Measurements from ENCODE around the gene NRAP.

Gene NRAP

GRCh38 chr10:113650172-113650571, 13.7 kb downstream of the NRAP start:
- no peak overlapping the region for H3K4me3 ChIP-seq (ENCODE audit: low read length, poor library complexity, severe bottlenecking)
- no peaks in the 10 kb centered on the region for H3K9me3 ChIP-seq (ENCODE audit: insufficient read depth, low read depth, low read length)
- H2AFZ ChIP-seq (ENCODE audit: low read length): no peak overlapping the region
- no peaks in the 10 kb centered on the region for H3F3A ChIP-seq (ENCODE audit: low read depth)
- no peak overlapping the region for H3K4me2 ChIP-seq (ENCODE audit: low read depth, low read length, poor library complexity, severe bottlenecking)
- no peaks in the 10 kb centered on the region for H3K4me1 ChIP-seq (ENCODE audit: insufficient read depth, low read length, poor library complexity, severe bottlenecking)
- TF ChIP-seq EZH2phosphoT487 (IDR thresholded peaks at IDR 0.05; ENCODE audit: borderline replicate concordance) (no peak), CTCF (conservative IDR thresholded peaks at IDR 0.05; ENCODE audit: low read length) (no peak)
- H3K27me3 ChIP-seq (ENCODE audit: insufficient read depth, low read length, poor library complexity, severe bottlenecking): peaks cover 10% of the 10 kb centered on the region
- H3K9ac ChIP-seq (ENCODE audit: low read depth, low read length, poor library complexity, severe bottlenecking): no peak overlapping the region
- no peaks in the 10 kb centered on the region for H3K36me3 ChIP-seq (ENCODE audit: insufficient read depth, low read length)
- H4K20me1 ChIP-seq (ENCODE audit: insufficient read depth, low read length, poor library complexity, severe bottlenecking): no peaks in the 10 kb centered on the region
- H3K79me2 ChIP-seq (ENCODE audit: insufficient read depth, low read length): no peaks in the 10 kb centered on the region
- no peaks in the 10 kb centered on the region for H3K9me2 ChIP-seq (replicated peaks; ENCODE audit: low read depth, low read length)

GRCh38 chr10:113648478-113648877, 15.4 kb downstream of the NRAP start:
- no peaks in the 10 kb centered on the region for H3K9me3 ChIP-seq (ENCODE audit: insufficient read depth, low read depth, low read length)
- no peaks in the 10 kb centered on the region for H4K20me1 ChIP-seq (ENCODE audit: insufficient read depth, low read length, poor library complexity, severe bottlenecking)
- TF ChIP-seq EZH2phosphoT487 (IDR thresholded peaks at IDR 0.05; ENCODE audit: borderline replicate concordance): no peak
- no peak for TF ChIP-seq CTCF (conservative IDR thresholded peaks at IDR 0.05; ENCODE audit: low read length)
- H3K4me1 ChIP-seq (ENCODE audit: insufficient read depth, low read length, poor library complexity, severe bottlenecking): no peaks in the 10 kb centered on the region
- H3K9ac ChIP-seq (ENCODE audit: low read depth, low read length, poor library complexity, severe bottlenecking): no peak overlapping the region
- H3K27me3 ChIP-seq (ENCODE audit: insufficient read depth, low read length, poor library complexity, severe bottlenecking): no peaks in the 10 kb centered on the region
- H3F3A ChIP-seq (ENCODE audit: low read depth): no peaks in the 10 kb centered on the region
- H3K4me2 ChIP-seq (ENCODE audit: low read depth, low read length, poor library complexity, severe bottlenecking): no peak overlapping the region
- no peak overlapping the region for H3K4me3 ChIP-seq (ENCODE audit: low read length, poor library complexity, severe bottlenecking)
- no peaks in the 10 kb centered on the region for H3K79me2 ChIP-seq (ENCODE audit: insufficient read depth, low read length)
- no peaks in the 10 kb centered on the region for H3K9me2 ChIP-seq (replicated peaks; ENCODE audit: low read depth, low read length)
- no peaks in the 10 kb centered on the region for H3K36me3 ChIP-seq (ENCODE audit: insufficient read depth, low read length)
- H2AFZ ChIP-seq (ENCODE audit: low read length): no peak overlapping the region

GRCh38 chr10:113647812-113648211, 16.0 kb downstream of the NRAP start:
- Histone ChIP-seq H3K9me3 (ENCODE audit: insufficient read depth, low read depth, low read length) (no peaks in the 10 kb centered on the region), H3K36me3 (ENCODE audit: insufficient read depth, low read length) (no peaks in the 10 kb centered on the region), H3F3A (ENCODE audit: low read depth) (no peaks in the 10 kb centered on the region), H3K4me1 (ENCODE audit: insufficient read depth, low read length, poor library complexity, severe bottlenecking) (no peaks in the 10 kb centered on the region), H4K20me1 (ENCODE audit: insufficient read depth, low read length, poor library complexity, severe bottlenecking) (no peaks in the 10 kb centered on the region), H3K9me2 (replicated peaks; ENCODE audit: low read depth, low read length) (no peaks in the 10 kb centered on the region), H3K79me2 (ENCODE audit: insufficient read depth, low read length) (no peaks in the 10 kb centered on the region), H2AFZ (ENCODE audit: low read length) (no peak overlapping the region), H3K4me2 (ENCODE audit: low read depth, low read length, poor library complexity, severe bottlenecking) (no peak overlapping the region), H3K4me3 (ENCODE audit: low read length, poor library complexity, severe bottlenecking) (no peak overlapping the region), H3K27me3 (ENCODE audit: insufficient read depth, low read length, poor library complexity, severe bottlenecking) (no peaks in the 10 kb centered on the region), H3K9ac (ENCODE audit: low read depth, low read length, poor library complexity, severe bottlenecking) (no peak overlapping the region)
- TF ChIP-seq EZH2phosphoT487 (IDR thresholded peaks at IDR 0.05; ENCODE audit: borderline replicate concordance) (no peak), CTCF (conservative IDR thresholded peaks at IDR 0.05; ENCODE audit: low read length) (no peak)
